ENCODE results near the gene EFHD2. TPM values are rescaled to one million over a fixed set of nuclear protein-coding genes. Genes with fewer than 3 reads are reported as not detected.
"Not testable (repeated sequence)": the region's sequence is repeated elsewhere in the genome, so short reads cannot be mapped to it uniquely, and the experiment has no call there.

EFHD2 gene
- polyA plus RNA-seq, 1 donor from 2014 or later = 10.3 TPM

- H3K9ac ChIP-seq (ENCODE audit: low read length); H3F3A ChIP-seq (ENCODE audit: insufficient read depth, low read length, poor library complexity, severe bottlenecking); H3K27ac ChIP-seq (ENCODE audit: low read length); H3K79me2 ChIP-seq (replicated peaks; ENCODE audit: insufficient read depth, low read length); H3K4me2 ChIP-seq (ENCODE audit: low read length); H3K9me3 ChIP-seq (ENCODE audit: low read length); H3K4me3 ChIP-seq (ENCODE audit: low read length); H4K20me1 ChIP-seq (ENCODE audit: insufficient read depth); H3K9me2 ChIP-seq (ENCODE audit: insufficient read depth, low read length); H3K27me3 ChIP-seq (ENCODE audit: insufficient read depth, low read depth, low read length); H2AFZ ChIP-seq (ENCODE audit: low read depth, low read length); H3K36me3 ChIP-seq (ENCODE audit: insufficient read depth, low read length): not testable (repeated sequence)
Measured at GRCh38 chr1:15458388-15458787, 48.7 kb downstream of the EFHD2 start.

DNA sequence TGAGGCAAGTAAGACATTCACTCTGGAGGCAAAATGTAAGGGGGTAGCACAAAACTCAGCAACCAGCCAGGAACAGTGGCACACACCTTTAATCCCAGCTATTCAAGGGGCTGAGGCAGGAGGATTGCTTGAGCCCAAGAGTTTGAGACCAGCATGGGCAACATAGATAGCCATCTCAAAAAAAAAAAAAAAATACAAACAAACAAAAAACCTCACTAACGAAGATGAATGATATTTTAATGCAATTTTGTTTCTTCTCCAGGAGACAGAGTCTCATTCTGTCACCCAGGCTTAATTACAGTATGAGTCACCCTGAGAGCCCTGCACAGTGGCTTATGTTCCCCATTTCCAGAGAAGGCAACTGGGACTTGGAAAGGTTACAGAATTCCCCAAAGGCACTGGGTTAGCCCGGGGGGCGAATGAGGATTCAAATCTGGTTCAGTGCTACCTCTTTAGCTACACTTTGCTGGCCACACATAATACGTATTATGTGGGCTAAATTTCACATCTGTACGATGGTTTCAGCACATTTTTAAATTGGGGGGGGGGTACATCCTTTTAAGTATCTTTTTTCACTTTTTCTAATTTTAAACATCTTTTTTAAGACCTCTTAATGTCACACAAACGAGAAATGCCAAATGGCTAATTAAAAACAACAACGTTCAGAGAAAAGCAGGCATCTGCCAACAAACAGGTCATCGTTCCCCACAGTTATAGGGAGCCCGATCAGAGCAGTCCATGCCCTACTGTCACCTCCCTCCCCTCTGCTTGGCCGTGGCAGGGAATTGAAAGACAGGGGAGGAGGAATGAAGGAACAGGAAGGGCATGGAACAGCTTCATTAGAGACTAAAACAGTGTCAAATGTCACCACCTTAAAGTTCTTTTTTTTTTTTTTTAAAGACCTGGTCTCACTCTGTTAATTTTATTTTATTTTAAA is 50.4 kb downstream of the EFHD2 start:
- H4K20me1 ChIP-seq (ENCODE audit: insufficient read depth) = no peaks in the 10 kb centered on the region
- no peaks in the 10 kb centered on the region for H3K9me3 ChIP-seq (ENCODE audit: low read length)
- H3K9me2 ChIP-seq (ENCODE audit: insufficient read depth, low read length) = no peaks in the 10 kb centered on the region
- no peaks in the 10 kb centered on the region for H3K27me3 ChIP-seq (ENCODE audit: insufficient read depth, low read depth, low read length)
- no peak overlapping the region for H2AFZ ChIP-seq (ENCODE audit: low read depth, low read length)
- no peaks in the 10 kb centered on the region for H3F3A ChIP-seq (ENCODE audit: insufficient read depth, low read length, poor library complexity, severe bottlenecking)
- H3K4me3 ChIP-seq (ENCODE audit: low read length) = no peak overlapping the region
- TF ChIP-seq EP300 (conservative IDR thresholded peaks at IDR 0.05; ENCODE audit: poor library complexity, severe bottlenecking) (no peak), POLR2AphosphoS5 (IDR thresholded peaks at IDR 0.05) (no peak), RAD21 (conservative IDR thresholded peaks at IDR 0.05) (no peak), TAF1 (IDR thresholded peaks at IDR 0.05; ENCODE audit: low read depth) (no peak)
- TF ChIP-seq, protein P1, sequence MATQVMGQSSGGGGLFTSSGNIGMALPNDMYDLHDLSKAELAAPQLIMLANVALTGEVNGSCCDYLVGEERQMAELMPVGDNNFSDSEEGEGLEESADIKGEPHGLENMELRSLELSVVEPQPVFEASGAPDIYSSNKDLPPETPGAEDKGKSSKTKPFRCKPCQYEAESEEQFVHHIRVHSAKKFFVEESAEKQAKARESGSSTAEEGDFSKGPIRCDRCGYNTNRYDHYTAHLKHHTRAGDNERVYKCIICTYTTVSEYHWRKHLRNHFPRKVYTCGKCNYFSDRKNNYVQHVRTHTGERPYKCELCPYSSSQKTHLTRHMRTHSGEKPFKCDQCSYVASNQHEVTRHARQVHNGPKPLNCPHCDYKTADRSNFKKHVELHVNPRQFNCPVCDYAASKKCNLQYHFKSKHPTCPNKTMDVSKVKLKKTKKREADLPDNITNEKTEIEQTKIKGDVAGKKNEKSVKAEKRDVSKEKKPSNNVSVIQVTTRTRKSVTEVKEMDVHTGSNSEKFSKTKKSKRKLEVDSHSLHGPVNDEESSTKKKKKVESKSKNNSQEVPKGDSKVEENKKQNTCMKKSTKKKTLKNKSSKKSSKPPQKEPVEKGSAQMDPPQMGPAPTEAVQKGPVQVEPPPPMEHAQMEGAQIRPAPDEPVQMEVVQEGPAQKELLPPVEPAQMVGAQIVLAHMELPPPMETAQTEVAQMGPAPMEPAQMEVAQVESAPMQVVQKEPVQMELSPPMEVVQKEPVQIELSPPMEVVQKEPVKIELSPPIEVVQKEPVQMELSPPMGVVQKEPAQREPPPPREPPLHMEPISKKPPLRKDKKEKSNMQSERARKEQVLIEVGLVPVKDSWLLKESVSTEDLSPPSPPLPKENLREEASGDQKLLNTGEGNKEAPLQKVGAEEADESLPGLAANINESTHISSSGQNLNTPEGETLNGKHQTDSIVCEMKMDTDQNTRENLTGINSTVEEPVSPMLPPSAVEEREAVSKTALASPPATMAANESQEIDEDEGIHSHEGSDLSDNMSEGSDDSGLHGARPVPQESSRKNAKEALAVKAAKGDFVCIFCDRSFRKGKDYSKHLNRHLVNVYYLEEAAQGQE (IDR thresholded peaks at IDR 0.05; ENCODE audit: borderline replicate concordance) = no peak
- no peak overlapping the region for H3K4me2 ChIP-seq (ENCODE audit: low read length)
- H3K79me2 ChIP-seq (replicated peaks; ENCODE audit: insufficient read depth, low read length) = no peaks in the 10 kb centered on the region
- no peaks in the 10 kb centered on the region for H3K36me3 ChIP-seq (ENCODE audit: insufficient read depth, low read length)
- no peak overlapping the region for H3K9ac ChIP-seq (ENCODE audit: low read length)
- no peak overlapping the region for H3K27ac ChIP-seq (ENCODE audit: low read length)

DNA sequence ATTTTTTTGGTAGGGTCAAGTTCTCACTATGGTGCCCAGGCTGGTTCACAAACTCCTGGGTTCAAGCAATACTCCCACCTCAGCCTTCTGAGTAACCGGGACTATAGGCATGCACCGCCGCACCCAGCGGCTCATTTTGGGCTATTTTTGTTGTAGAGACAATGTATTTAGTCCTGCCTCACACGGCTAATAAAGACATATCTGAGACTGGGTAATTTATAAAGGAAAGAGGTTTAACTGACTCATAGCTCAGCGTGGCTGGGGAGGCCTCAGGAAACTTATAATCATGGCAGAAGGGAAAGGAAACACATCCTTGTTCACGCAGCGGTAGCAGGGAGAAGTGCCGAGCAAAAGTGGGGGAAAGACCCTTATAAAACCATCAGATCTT is 51.0 kb downstream of the EFHD2 start:
- no peaks in the 10 kb centered on the region for H3F3A ChIP-seq (ENCODE audit: insufficient read depth, low read length, poor library complexity, severe bottlenecking)
- no peaks in the 10 kb centered on the region for H3K9me3 ChIP-seq (ENCODE audit: low read length)
- H4K20me1 ChIP-seq (ENCODE audit: insufficient read depth) = no peaks in the 10 kb centered on the region
- no peak overlapping the region for H3K9ac ChIP-seq (ENCODE audit: low read length)
- H2AFZ ChIP-seq (ENCODE audit: low read depth, low read length) = no peak overlapping the region
- no peaks in the 10 kb centered on the region for H3K79me2 ChIP-seq (replicated peaks; ENCODE audit: insufficient read depth, low read length)
- no peak overlapping the region for H3K4me3 ChIP-seq (ENCODE audit: low read length)
- H3K36me3 ChIP-seq (ENCODE audit: insufficient read depth, low read length) = no peaks in the 10 kb centered on the region
- H3K9me2 ChIP-seq (ENCODE audit: insufficient read depth, low read length) = no peaks in the 10 kb centered on the region
- H3K27ac ChIP-seq (ENCODE audit: low read length) = no peak overlapping the region
- TF ChIP-seq EP300 (conservative IDR thresholded peaks at IDR 0.05; ENCODE audit: poor library complexity, severe bottlenecking) (no peak), TAF1 (IDR thresholded peaks at IDR 0.05; ENCODE audit: low read depth) (no peak)
- TF ChIP-seq, protein P1 (IDR thresholded peaks at IDR 0.05; ENCODE audit: borderline replicate concordance) = no peak
- H3K27me3 ChIP-seq (ENCODE audit: insufficient read depth, low read depth, low read length) = no peaks in the 10 kb centered on the region
- no peak overlapping the region for H3K4me2 ChIP-seq (ENCODE audit: low read length)

DNA sequence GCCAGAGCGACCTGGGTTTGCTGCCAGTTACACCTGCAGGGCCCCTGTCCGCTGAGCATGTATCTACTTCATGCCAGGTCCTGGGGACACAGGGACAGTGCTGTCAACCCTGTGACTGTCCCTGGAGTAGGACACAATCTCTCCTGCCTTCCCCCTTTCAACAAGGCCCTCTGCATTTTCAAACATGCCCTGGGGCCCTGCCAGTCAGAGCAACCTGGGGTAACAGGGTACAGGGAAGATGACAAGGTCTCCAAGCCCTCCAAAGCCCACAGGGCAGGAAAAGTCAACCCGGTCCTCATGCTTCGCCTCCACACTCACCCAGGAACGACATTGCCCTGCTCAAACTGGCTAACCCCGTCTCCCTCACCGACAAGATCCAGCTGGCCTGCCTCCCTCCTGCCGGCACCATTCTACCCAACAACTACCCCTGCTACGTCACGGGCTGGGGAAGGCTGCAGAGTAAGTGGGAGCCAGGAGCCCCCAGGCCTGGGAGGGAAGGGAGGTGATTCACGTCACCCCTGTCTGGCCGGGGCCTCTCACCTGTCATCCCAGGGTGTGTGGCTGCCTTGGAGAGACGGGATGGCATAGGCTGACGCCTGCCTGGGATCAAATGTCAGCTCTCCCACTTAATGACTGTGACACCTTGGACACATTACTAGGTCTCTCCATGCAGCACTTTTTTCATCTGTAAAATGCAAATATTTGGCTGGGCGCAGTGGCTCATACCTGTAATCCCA is 53.5 kb downstream of the EFHD2 start:
- H3K9ac ChIP-seq (ENCODE audit: low read length); H3K4me3 ChIP-seq (ENCODE audit: low read length); H2AFZ ChIP-seq (ENCODE audit: low read depth, low read length); H3K36me3 ChIP-seq (ENCODE audit: insufficient read depth, low read length); H3K9me3 ChIP-seq (ENCODE audit: low read length); H4K20me1 ChIP-seq (ENCODE audit: insufficient read depth); H3K27ac ChIP-seq (ENCODE audit: low read length); H3K27me3 ChIP-seq (ENCODE audit: insufficient read depth, low read depth, low read length); H3K9me2 ChIP-seq (ENCODE audit: insufficient read depth, low read length); H3F3A ChIP-seq (ENCODE audit: insufficient read depth, low read length, poor library complexity, severe bottlenecking); H3K79me2 ChIP-seq (replicated peaks; ENCODE audit: insufficient read depth, low read length); H3K4me2 ChIP-seq (ENCODE audit: low read length): not testable (repeated sequence)

- H4K20me1 ChIP-seq (ENCODE audit: insufficient read depth); H3F3A ChIP-seq (ENCODE audit: insufficient read depth, low read length, poor library complexity, severe bottlenecking); H3K27me3 ChIP-seq (ENCODE audit: insufficient read depth, low read depth, low read length); H3K36me3 ChIP-seq (ENCODE audit: insufficient read depth, low read length); H3K9me3 ChIP-seq (ENCODE audit: low read length); H3K9ac ChIP-seq (ENCODE audit: low read length); H3K79me2 ChIP-seq (replicated peaks; ENCODE audit: insufficient read depth, low read length); H3K4me2 ChIP-seq (ENCODE audit: low read length); H3K27ac ChIP-seq (ENCODE audit: low read length); H3K9me2 ChIP-seq (ENCODE audit: insufficient read depth, low read length); H3K4me3 ChIP-seq (ENCODE audit: low read length); H2AFZ ChIP-seq (ENCODE audit: low read depth, low read length): not testable (repeated sequence)
Measured at GRCh38 chr1:15463926-15464322, 54.2 kb downstream of the EFHD2 start.

Measured in neural cell (in vitro differentiated cells).